Right lobe of liver (tissue), 4 donors: Measurements from ENCODE around the gene TRPM3.

ENCODE experiments used
- CTCF ChIP-seq, 4 donors: fragments of 200-600 bp in 3 of 4; fragments of 450-650 bp in 1 of 4; IDR thresholded peaks; one replicate each; pipeline versions ENCODE4 v1.5.1 to v1.8.0; 2016 to 2022; ENCODE audit warnings: antibody characterized with exemption in 4 of 4, mild to moderate bottlenecking in 2 of 4
- POLR2A ChIP-seq: fragments of 450-650 bp; IDR thresholded peaks from one replicate; pipeline ENCODE4 v1.6.1; 2017; ENCODE audit warnings: antibody characterized with exemption, mild to moderate bottlenecking
- donor health status: DM: no; HTN: no; CAD: no.
- donor health status: DM: no; HTN: no; CAD: no.
- donor health status: DM: no; HTN: yes; CAD: no.

GRCh38 chr9:70579686-70580085, 541.7 kb downstream of the TRPM3 start:
- TF ChIP-seq POLR2A (no peak), CTCF (IDR thresholded peaks at IDR 0.05) (no peak)
